ENCODE data around the gene CFAP73. TPM values are rescaled to one million over a fixed set of nuclear protein-coding genes. Genes with fewer than 3 reads are reported as not detected.

CFAP73 gene
- total and polyA plus RNA-seq, 10 of the 15 experiments (the other 5 are each of a cell fraction or from before 2014, with no cell fraction given): 0.18 TPM; not detected in 9

DNA sequence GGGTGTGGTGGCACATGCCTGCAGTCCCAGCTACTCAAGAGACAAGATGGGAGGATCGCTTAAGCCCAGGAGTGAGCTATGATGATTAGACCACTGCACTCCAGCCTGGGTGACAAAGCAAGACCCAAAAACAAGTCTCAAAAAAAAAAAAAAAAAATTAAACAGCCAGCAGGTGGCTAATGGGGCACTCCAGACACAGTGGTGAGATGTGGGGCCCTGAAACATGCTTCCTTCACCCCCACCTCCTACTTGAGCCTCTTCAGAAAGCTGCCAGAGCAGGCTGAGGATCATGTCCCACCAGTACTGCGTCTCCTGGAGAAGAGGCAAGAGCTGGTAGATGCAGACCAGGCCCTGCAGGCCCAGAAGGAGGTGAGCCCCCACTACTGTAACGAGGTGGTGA is 2.1 kb downstream of the CFAP73 start (continued):
- TF ChIP-seq, protein P1, sequence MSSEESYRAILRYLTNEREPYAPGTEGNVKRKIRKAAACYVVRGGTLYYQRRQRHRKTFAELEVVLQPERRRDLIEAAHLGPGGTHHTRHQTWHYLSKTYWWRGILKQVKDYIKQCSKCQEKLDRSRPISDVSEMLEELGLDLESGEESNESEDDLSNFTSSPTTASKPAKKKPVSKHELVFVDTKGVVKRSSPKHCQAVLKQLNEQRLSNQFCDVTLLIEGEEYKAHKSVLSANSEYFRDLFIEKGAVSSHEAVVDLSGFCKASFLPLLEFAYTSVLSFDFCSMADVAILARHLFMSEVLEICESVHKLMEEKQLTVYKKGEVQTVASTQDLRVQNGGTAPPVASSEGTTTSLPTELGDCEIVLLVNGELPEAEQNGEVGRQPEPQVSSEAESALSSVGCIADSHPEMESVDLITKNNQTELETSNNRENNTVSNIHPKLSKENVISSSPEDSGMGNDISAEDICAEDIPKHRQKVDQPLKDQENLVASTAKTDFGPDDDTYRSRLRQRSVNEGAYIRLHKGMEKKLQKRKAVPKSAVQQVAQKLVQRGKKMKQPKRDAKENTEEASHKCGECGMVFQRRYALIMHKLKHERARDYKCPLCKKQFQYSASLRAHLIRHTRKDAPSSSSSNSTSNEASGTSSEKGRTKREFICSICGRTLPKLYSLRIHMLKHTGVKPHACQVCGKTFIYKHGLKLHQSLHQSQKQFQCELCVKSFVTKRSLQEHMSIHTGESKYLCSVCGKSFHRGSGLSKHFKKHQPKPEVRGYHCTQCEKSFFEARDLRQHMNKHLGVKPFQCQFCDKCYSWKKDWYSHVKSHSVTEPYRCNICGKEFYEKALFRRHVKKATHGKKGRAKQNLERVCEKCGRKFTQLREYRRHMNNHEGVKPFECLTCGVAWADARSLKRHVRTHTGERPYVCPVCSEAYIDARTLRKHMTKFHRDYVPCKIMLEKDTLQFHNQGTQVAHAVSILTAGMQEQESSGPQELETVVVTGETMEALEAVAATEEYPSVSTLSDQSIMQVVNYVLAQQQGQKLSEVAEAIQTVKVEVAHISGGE (CRISPR knock-in tag; IDR thresholded peaks at IDR 0.05): no peak
- TF ChIP-seq, protein P2, sequence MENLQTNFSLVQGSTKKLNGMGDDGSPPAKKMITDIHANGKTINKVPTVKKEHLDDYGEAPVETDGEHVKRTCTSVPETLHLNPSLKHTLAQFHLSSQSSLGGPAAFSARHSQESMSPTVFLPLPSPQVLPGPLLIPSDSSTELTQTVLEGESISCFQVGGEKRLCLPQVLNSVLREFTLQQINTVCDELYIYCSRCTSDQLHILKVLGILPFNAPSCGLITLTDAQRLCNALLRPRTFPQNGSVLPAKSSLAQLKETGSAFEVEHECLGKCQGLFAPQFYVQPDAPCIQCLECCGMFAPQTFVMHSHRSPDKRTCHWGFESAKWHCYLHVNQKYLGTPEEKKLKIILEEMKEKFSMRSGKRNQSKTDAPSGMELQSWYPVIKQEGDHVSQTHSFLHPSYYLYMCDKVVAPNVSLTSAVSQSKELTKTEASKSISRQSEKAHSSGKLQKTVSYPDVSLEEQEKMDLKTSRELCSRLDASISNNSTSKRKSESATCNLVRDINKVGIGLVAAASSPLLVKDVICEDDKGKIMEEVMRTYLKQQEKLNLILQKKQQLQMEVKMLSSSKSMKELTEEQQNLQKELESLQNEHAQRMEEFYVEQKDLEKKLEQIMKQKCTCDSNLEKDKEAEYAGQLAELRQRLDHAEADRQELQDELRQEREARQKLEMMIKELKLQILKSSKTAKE (IDR thresholded peaks at IDR 0.05; ENCODE audit: low read depth, poor library complexity, severe bottlenecking): no peak
- TF ChIP-seq ZZZ3 (IDR thresholded peaks at IDR 0.05; ENCODE audit: control insufficient read depth, insufficient read length, low read depth): no peak
- TF ChIP-seq, protein P3, sequence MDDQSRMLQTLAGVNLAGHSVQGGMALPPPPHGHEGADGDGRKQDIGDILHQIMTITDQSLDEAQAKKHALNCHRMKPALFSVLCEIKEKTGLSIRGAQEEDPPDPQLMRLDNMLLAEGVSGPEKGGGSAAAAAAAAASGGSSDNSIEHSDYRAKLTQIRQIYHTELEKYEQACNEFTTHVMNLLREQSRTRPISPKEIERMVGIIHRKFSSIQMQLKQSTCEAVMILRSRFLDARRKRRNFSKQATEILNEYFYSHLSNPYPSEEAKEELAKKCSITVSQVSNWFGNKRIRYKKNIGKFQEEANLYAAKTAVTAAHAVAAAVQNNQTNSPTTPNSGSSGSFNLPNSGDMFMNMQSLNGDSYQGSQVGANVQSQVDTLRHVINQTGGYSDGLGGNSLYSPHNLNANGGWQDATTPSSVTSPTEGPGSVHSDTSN (IDR thresholded peaks at IDR 0.05; ENCODE audit: insufficient replicate concordance, low read depth, low read length): no peak
